ENCODE measurements around the gene CYRIA.

DNA sequence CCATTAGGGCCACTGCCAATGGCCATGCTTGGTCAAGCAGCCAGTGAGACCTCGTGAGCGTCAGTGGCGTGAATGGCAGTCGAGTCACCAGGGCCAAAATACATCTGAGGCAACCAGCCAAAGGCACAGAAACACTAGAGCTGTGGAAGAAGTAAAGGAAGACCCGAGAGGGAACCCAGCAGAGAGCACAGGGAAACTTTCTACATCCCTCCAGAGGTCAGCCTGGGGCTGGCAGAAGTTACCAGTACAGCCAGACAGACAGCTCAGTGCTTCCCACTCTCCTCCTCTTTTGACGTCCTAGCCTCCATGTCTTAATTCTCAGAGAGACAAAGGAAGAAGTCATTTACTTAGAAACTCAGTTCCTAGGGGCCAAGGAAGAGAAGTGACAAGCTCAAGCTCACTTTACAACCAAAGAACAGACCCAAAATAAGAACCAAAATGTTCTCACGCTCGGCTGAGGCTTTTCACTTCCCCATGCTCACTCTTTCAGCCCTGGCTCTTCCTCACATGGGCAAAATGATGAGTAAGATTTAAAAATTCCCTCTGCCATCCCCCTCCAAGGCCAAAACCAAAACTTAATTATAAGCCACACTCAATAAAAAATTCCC lies 8.7 kb downstream of the CYRIA start:
- TF ChIP-seq POLR2A (IDR thresholded peaks at IDR 0.05; ENCODE audit: low read depth, low read length): no peak
- TF ChIP-seq USF2 (IDR thresholded peaks at IDR 0.05; ENCODE audit: borderline replicate concordance, low read depth, low read length): no peak
- TF ChIP-seq, protein P1, sequence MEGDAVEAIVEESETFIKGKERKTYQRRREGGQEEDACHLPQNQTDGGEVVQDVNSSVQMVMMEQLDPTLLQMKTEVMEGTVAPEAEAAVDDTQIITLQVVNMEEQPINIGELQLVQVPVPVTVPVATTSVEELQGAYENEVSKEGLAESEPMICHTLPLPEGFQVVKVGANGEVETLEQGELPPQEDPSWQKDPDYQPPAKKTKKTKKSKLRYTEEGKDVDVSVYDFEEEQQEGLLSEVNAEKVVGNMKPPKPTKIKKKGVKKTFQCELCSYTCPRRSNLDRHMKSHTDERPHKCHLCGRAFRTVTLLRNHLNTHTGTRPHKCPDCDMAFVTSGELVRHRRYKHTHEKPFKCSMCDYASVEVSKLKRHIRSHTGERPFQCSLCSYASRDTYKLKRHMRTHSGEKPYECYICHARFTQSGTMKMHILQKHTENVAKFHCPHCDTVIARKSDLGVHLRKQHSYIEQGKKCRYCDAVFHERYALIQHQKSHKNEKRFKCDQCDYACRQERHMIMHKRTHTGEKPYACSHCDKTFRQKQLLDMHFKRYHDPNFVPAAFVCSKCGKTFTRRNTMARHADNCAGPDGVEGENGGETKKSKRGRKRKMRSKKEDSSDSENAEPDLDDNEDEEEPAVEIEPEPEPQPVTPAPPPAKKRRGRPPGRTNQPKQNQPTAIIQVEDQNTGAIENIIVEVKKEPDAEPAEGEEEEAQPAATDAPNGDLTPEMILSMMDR (IDR thresholded peaks at IDR 0.05 in 2 of 3, conservative IDR thresholded peaks at IDR 0.05 in 1 of 3; ENCODE audit: control insufficient read depth in 2 of 3, extremely low read depth in 1 of 3, insufficient read depth in 1 of 3, low read depth in 3 of 3, low read length in 3 of 3): no peak
- TF ChIP-seq POLR2AphosphoS5 (IDR thresholded peaks at IDR 0.05; ENCODE audit: low read length): no peak
- no peak for TF ChIP-seq EZH2 (IDR thresholded peaks at IDR 0.05; ENCODE audit: borderline replicate concordance, control insufficient read depth, low read depth, low read length)
- no peak for TF ChIP-seq MYC (IDR thresholded peaks at IDR 0.05; ENCODE audit: insufficient read depth, insufficient read length, insufficient replicate concordance, low read length, severe bottlenecking)
